Measurements from ENCODE around the gene TMUB1. TPM values are rescaled to one million over a fixed set of nuclear protein-coding genes. Genes with fewer than 3 reads are reported as not detected.
A peak's percentile ranks its signal among the peaks of the same experiment; 100 is the strongest.
"Not testable (repeated sequence)": the region's sequence is repeated elsewhere in the genome, so short reads cannot be mapped to it uniquely, and the experiment has no call there.

Gene TMUB1
- total and polyA plus RNA-seq, 9 of the 15 experiments (the other 6 are each of a cell fraction or from before 2014, with no cell fraction given), result 0.14 to 241 (median 74.1) TPM

DNA sequence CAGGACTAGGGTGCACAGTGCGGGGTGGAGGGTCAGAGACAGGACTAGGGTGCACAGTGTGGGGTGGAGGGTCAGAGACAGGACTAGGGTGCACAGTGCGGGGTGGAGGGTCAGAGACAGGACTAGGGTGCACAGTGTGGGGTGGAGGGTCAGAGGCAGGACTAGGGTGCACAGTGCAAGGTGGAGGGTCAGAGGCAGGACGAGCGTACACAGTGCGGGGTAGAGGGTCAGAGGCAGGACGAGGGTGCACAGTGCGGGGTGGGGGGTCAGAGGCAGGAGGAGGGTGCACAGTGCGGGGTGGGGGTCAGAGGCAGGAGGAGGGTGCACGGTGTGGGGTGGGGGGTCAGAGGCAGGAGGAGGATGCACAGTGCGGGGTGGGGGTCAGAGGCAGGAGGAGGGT lies 39.8 kb downstream of the TMUB1 start:
- H3K4me3 ChIP-seq; ATAC-seq; H3K9ac ChIP-seq (ENCODE audit: insufficient read depth in 1 of 2, low read depth in 2 of 2, low read length in 2 of 2); FAIRE-seq; in situ Hi-C loops (cut with MboI); H2AFZ ChIP-seq (ENCODE audit: low read depth, low read length); BruUV-seq (replicated peaks); H3K27ac ChIP-seq (ENCODE audit: extremely low read depth, low read depth, low read length); CTCF ChIA-PET (ENCODE audit: low intra/inter-chr PET ratio); DNase-seq (ENCODE audit: extremely low read depth in 1 of 4, low spot score in 3 of 4); H3K4me2 ChIP-seq (ENCODE audit: insufficient read depth, low read length); intact Hi-C loops (cut with micrococcal nuclease); POLR2A ChIA-PET; H4K20me1 ChIP-seq (replicated peaks; ENCODE audit: control insufficient read depth, insufficient read depth, low read length); H3K79me2 ChIP-seq (ENCODE audit: control insufficient read depth, insufficient read depth, low read length); H3K9me3 ChIP-seq (replicated peaks; ENCODE audit: control insufficient read depth, insufficient read depth, low read depth, low read length); H3K27me3 ChIP-seq (ENCODE audit: control insufficient read depth in 2 of 2, insufficient read depth in 2 of 2, low read length in 2 of 2): not testable (repeated sequence)
- TF ChIP-seq POLR2G (IDR thresholded peaks at IDR 0.05; ENCODE audit: low read depth, low read length) (peak; percentile 13; the same call in 1 of the 2 replicates), RBFOX2 (IDR thresholded peaks at IDR 0.05; ENCODE audit: low read depth, low read length) (0 out of 2 replicates have a peak, but pooled peaks have one; percentile 41)
- peaks cover 13% of the 10 kb centered on the region for H3K9me1 ChIP-seq (ENCODE audit: control insufficient read depth, insufficient read depth, low read length)
- H3K4me1 ChIP-seq (replicated peaks in 1 of 2; ENCODE audit: control insufficient read depth in 2 of 2, insufficient read depth in 2 of 2, low read length in 2 of 2), result peaks cover 23 to 59% of the 10 kb centered on the region in 2 experiments
- WGBS (ENCODE audit: insufficient coverage, low coverage, missing lambda C conversion rate), result 73% methylated on average over 5 of the region's 10 CpGs
- peaks cover 21% of the 10 kb centered on the region for H3K36me3 ChIP-seq (ENCODE audit: control insufficient read depth, insufficient read depth, low read length)

DNA sequence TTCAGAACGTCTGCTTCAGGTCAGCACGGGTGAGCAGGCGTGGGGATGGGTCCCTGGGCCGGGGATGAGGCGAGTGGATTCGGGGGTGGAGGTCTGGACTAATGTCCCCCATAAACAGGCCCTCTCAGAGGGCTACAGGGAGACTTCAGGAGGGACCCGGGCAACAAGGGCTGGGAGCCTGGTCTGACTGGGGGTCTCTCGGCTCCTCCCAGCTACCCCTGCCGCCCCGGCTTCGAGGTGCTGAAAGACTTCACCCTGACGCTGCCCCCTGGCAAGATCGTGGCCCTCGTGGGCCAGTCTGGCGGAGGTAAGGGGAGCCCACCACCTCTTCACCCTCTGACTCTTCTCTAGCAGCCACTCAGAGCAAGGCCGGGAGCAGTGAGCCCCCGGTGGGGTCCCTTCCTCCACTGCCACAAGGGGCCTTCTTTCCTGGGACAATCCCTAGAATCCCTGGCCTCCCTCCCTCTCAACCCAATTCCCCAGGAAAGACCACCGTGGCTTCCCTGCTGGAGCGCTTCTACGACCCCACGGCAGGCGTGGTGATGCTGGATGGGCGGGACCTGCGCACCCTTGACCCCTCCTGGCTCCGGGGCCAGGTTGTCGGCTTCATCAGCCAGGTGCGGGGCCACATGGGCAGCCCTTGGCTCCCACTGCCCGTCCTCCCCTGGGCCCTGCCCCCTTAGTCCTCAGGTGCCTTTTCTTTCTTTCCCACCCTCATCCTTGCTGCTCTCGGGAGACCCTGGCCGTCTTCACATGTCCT lies 42.5 kb downstream of the TMUB1 start:
- intact Hi-C loops (cut with micrococcal nuclease), result no loop called here
- Histone ChIP-seq H3K4me2 (ENCODE audit: insufficient read depth, low read length) (no peak overlapping the region), H3K36me3 (ENCODE audit: control insufficient read depth, insufficient read depth, low read length) (peaks cover 39% of the 10 kb centered on the region; the same call in 2 of the 3 replicates), H3K9me3 (replicated peaks; ENCODE audit: control insufficient read depth, insufficient read depth, low read depth, low read length) (no peaks in the 10 kb centered on the region), H3K27me3 (ENCODE audit: control insufficient read depth in 2 of 2, insufficient read depth in 2 of 2, low read length in 2 of 2) (no peaks in the 10 kb centered on the region), H4K20me1 (replicated peaks; ENCODE audit: control insufficient read depth, insufficient read depth, low read length) (peaks cover 10% of the 10 kb centered on the region), H2AFZ (ENCODE audit: low read depth, low read length) (no peak overlapping the region), H3K9ac (ENCODE audit: insufficient read depth in 1 of 2, low read depth in 2 of 2, low read length in 2 of 2) (peak overlapping the region in 1 of 2 experiments; percentile 57; a peak in 2 of 4 replicates), H3K27ac (ENCODE audit: extremely low read depth, low read depth, low read length) (no peak overlapping the region), H3K9me1 (ENCODE audit: control insufficient read depth, insufficient read depth, low read length) (peaks cover 13% of the 10 kb centered on the region), H3K4me3 (no peak overlapping the region), H3K79me2 (ENCODE audit: control insufficient read depth, insufficient read depth, low read length) (no peaks in the 10 kb centered on the region), H3K4me1 (replicated peaks in 1 of 2; ENCODE audit: control insufficient read depth in 2 of 2, insufficient read depth in 2 of 2, low read length in 2 of 2) (peaks cover 24 to 68% of the 10 kb centered on the region in 2 experiments)
- no peak for DNase-seq (ENCODE audit: extremely low read depth in 1 of 4, low spot score in 3 of 4)
- BruUV-seq (replicated peaks), result no TSS peak
- 76% methylated on average over 30 of the region's 30 CpGs for WGBS (ENCODE audit: insufficient coverage, low coverage, missing lambda C conversion rate)
- POLR2A ChIA-PET, result interaction anchor here (0.9 to 3.8 kb wide), 5 partner anchors 9 to 69 kb away, joined by 3 to 23 read pairs (median 5); partner anchors contain the start of genes ABCB8 and ASIC3
- CTCF ChIA-PET (ENCODE audit: low intra/inter-chr PET ratio), result no interaction called here
- no peak for FAIRE-seq
- ATAC-seq, result no peak
- in situ Hi-C loops (cut with MboI), result no loop called here
- no peak for TF ChIP-seq ADNP (tag; IDR thresholded peaks at IDR 0.05)
- TF ChIP-seq ZNF830 (CRISPR knock-in tag; IDR thresholded peaks at IDR 0.05), result 0 out of 2 replicates have a peak, but pooled peaks have one; percentile 1
- TF ChIP-seq RBM39 (optimal IDR thresholded peaks at IDR 0.05; ENCODE audit: low read depth, low read length), result no peak
- TF ChIP-seq HNRNPK (IDR thresholded peaks at IDR 0.05; ENCODE audit: low read depth, low read length, poor library complexity, severe bottlenecking), result no peak
- TF ChIP-seq TBL1XR1 (IDR thresholded peaks at IDR 0.05; ENCODE audit: low read length in 2 of 2), result no peak
- peak; percentile 28; the same call in 1 of the 2 replicates for TF ChIP-seq POLR2G (IDR thresholded peaks at IDR 0.05; ENCODE audit: low read depth, low read length)
- TF ChIP-seq, protein P1, sequence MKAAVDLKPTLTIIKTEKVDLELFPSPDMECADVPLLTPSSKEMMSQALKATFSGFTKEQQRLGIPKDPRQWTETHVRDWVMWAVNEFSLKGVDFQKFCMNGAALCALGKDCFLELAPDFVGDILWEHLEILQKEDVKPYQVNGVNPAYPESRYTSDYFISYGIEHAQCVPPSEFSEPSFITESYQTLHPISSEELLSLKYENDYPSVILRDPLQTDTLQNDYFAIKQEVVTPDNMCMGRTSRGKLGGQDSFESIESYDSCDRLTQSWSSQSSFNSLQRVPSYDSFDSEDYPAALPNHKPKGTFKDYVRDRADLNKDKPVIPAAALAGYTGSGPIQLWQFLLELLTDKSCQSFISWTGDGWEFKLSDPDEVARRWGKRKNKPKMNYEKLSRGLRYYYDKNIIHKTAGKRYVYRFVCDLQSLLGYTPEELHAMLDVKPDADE (conservative IDR thresholded peaks at IDR 0.05; ENCODE audit: control insufficient read depth, low read depth, low read length), result 0 out of 2 replicates have a peak, but pooled peaks have one; percentile 13
- TF ChIP-seq, protein P2, sequence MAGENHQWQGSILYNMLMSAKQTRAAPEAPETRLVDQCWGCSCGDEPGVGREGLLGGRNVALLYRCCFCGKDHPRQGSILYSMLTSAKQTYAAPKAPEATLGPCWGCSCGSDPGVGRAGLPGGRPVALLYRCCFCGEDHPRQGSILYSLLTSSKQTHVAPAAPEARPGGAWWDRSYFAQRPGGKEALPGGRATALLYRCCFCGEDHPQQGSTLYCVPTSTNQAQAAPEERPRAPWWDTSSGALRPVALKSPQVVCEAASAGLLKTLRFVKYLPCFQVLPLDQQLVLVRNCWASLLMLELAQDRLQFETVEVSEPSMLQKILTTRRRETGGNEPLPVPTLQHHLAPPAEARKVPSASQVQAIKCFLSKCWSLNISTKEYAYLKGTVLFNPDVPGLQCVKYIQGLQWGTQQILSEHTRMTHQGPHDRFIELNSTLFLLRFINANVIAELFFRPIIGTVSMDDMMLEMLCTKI (IDR thresholded peaks at IDR 0.05; ENCODE audit: partially characterized antibody), result no peak
- 0 out of 2 replicates have a peak, but pooled peaks have one; percentile 16 for TF ChIP-seq RBFOX2 (IDR thresholded peaks at IDR 0.05; ENCODE audit: low read depth, low read length)
- peak; percentile 34; the same call in 1 of the 2 replicates for TF ChIP-seq ZBTB7A (IDR thresholded peaks at IDR 0.05; ENCODE audit: borderline replicate concordance, control insufficient read depth, low read depth, low read length)

Data from K562 (cell line).